Activated naive CD4-positive, alpha-beta T cell (primary cell): ENCODE data around the gene SDSL.

ENCODE experiments used
- DNase-seq, 4 experiments: peaks; one replicate each; lab custom pipeline; 2025; lab: John Stamatoyannopoulos, UW

The SDSL gene

GRCh38 chr12:113420996-113421595 lies 1.1 kb upstream of the SDSL start:
- no peak for DNase-seq

- no peak for DNase-seq
Measured at GRCh38 chr12:113422886-113423669, 898 bp downstream of the SDSL start.

DNA sequence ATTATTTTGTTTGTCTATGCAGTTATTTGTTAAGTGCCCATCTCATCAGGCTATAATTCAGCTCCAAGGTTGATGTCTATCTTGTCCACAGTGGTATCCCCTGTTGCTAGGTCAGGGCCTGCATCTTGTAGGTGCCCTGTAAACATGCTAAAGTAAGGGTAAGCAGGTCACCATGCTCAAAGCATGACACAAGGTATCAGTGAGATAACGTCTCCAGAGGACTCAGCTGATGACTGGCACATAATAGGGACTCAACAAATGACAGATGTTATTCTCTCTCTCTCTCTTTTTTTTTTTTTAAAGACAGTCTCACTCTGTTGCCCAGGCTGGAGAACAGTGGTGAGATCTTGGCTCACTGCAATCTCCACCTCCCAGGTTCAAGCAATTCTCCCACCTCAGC lies 2.3 kb downstream of the SDSL start:
- DNase-seq: no peak

- DNase-seq: peak; percentile 20 to 34 (median 24)
Measured at GRCh38 chr12:113424915-113425823, 3.0 kb downstream of the SDSL start.

DNA sequence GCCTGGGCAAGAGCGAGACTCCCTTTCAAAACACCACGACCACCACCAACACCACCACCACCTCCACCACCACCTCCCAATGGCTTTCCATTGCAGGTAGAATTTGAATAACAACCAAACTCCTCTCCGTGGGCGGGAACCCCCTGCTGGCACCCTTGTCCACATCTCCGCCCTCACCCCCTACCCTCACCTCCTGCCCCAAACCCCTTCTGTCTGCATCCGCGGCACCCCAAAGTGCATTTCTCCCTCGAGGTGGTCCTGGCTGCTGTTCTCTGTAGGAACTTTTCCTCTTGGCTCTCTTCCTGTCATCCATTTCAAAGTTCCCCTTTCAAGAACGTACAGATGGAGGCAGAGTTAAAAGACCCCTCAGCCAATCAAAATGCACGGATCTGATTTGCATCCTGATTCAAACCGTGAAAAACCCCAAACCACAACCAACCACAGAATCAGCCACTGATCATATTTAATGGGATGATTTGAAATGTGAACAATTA lies 3.8 kb downstream of the SDSL start:
- DNase-seq: no peak

GRCh38 chr12:113427882-113428281 lies 5.7 kb downstream of the SDSL start:
- no peak for DNase-seq

DNA sequence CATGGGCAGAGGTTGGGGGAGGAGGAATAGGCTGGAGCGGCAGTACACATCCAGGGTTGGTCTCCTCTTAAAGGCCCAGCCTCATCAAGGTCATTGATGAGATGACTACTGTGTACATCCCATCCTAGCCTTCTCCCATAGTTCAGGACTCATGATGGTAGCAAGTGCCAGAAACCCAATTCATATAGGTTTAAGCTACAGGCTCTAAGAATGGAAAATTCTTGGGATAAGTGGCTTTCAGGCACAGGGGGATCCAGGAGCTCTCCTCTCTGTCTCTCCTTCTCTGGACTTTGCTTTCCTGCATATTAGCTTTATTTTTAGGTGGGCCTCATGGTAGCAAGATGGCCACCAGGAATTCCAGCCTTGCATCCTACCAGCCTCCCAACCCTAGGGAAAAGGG lies 6.3 kb downstream of the SDSL start:
- DNase-seq: no peak

GRCh38 chr12:113432986-113433385 lies 10.8 kb downstream of the SDSL start:
- DNase-seq: no peak

DNA sequence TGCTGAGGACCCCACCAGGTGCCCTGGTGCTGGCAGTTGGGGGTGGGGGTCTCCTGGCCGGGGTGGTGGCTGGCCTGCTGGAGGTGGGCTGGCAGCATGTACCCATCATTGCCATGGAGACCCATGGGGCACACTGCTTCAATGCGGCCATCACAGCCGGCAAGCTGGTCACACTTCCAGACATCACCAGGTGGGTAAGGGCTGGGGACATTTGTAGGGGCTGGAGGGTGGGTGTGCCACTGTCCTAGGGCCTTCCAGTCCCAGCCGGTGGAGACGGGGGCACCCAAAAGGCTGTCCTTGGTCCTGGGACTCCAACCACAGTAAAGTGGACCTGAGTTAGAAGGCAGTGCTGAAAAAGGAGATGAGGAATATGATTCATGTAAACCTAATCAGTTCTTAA lies 13.2 kb downstream of the SDSL start:
- DNase-seq: no peak

DNA sequence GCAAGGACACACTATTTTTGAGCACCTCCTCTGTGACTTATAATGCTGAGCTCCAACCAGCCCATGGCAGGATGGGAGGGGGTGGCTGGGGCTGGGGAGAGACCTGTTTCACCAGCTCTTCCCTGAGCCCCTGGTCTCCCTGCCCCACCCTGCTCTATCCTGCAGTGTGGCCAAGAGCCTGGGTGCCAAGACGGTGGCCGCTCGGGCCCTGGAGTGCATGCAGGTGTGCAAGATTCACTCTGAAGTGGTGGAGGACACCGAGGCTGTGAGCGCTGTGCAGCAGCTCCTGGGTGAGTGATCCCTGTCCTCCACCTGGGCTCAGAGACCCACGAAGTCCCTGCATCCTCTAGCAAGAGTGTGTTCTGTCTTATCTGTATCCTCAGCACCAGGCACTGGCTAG lies 14.4 kb downstream of the SDSL start:
- DNase-seq: no peak

GRCh38 chr12:113436993-113437728 lies 15.0 kb downstream of the SDSL start:
- no peak for DNase-seq

DNA sequence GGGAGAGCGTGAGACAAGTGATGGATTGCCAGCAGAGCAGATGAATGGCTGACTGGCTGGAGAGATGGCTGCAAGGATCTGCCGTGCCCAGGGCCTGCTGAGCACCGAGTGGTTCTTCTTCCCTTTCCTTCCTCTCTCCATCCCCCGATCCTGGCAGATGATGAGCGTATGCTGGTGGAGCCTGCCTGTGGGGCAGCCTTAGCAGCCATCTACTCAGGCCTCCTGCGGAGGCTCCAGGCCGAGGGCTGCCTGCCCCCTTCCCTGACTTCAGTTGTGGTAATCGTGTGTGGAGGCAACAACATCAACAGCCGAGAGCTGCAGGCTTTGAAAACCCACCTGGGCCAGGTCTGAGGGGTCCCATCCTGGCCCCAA lies 15.5 kb downstream of the SDSL start:
- DNase-seq: no peak

DNA sequence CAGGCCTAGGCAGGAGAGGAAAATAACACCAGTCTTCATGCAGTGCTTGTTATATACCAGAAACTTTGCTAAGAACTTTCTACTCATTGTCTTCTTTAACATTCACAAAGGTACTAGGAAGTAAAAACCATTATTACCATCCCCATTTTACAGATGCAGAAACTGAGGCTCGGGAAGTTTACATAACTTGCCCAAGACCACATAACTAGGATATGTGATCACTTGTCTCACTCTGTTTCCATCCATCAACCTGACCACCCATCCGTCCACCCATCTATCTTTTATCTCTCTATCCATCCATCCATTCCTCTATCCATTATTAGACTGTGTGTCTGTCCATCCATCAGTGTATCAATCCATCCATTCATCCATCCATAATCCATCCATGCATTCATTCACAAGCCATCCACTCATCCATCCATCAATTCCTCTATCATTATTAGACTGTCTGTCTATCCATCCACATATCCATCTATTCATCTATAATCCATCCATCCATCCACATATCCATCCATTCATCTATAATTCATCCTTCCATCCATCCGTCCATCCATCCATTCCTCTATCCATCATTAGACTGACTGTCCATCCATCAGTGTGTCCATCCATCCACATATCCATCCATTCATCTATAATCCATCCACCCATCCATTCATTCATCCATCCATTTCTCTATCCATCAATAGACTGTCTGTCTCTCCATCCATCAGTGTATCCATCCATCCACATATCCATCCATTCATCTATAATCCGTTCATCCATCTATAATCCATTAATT lies 16.5 kb downstream of the SDSL start:
- DNase-seq: no peak

DNA sequence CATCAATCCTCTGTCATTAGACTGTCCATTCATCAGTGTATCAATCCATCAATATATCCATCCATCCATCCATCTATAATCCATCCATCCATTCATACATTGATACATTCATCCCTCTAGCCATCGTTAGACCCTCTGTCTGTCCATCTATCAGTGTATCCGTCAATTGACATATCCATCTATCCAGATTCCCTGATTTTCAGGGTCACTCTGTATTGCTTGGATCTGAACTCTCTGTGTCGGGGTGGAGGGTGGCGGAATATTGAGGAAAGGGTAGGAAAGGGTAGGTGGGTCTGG lies 17.1 kb downstream of the SDSL start:
- no peak for DNase-seq

DNA sequence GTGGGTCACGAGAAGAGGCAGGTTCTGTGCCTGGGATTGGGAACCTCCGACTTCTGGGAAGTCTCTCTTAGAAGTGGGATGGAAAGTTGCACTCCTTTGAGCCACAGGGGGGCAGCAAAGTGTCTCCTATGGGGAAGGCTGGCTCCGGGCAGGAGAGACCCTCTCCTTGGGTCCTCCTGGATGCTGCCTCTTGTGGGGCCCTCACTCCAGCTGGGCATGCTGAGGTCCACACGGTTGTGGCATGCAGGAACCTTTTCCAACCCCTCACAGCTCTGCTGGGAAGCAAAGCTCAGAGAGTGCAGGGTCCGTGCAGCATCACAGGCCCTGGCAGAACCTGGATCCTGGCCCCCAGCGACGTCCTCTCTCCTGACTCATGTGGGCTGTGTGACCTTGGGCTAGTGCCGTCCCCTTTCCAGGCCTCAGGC lies 17.4 kb downstream of the SDSL start:
- DNase-seq: no peak

DNA sequence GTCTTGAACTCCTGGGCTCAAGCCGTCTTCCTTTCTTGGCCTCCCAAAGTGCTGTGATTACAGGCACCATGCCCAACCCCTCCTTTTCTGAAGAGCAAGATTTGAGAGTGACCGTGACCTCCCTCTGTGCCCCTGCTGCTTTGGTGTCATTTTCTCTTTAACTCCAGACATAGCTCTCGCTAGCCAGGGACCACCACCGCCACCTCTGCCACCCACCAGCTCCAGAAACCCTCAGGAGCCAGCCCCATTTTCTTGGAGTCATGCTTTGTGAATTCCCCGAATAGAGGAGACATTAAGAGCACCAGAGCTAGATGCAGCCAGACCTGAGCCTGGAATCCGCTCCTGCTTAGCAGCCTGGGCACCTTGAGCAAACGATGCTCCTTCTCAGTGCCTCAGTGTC lies 18.2 kb downstream of the SDSL start:
- no peak for DNase-seq

GRCh38 chr12:113440947-113441782 lies 19.0 kb downstream of the SDSL start:
- DNase-seq: no peak

DNA sequence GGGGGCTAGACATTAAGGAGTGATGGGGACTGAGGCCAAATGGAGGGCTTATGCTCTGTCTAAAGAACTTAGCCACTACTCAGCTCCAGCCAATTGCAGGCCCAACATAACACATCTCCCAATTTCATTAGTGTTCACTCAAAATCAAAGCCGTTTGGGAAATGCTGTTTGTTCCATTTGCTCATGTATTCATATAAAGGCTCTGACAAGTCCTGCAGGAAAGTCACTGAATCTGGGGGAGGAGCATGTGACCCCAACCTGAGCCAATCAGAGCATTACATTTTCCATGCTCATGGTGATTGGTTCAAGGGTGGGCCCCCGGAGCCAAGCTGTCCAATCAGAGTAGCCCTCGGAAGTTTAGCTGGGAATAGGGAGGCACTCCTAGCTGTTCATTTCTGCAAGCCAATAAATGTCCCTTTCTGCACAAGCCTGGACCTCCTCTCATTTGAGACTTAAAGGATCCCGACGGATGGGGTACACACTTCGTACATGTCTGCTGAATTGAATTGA lies 20.9 kb downstream of the SDSL start:
- DNase-seq: no peak

DNA sequence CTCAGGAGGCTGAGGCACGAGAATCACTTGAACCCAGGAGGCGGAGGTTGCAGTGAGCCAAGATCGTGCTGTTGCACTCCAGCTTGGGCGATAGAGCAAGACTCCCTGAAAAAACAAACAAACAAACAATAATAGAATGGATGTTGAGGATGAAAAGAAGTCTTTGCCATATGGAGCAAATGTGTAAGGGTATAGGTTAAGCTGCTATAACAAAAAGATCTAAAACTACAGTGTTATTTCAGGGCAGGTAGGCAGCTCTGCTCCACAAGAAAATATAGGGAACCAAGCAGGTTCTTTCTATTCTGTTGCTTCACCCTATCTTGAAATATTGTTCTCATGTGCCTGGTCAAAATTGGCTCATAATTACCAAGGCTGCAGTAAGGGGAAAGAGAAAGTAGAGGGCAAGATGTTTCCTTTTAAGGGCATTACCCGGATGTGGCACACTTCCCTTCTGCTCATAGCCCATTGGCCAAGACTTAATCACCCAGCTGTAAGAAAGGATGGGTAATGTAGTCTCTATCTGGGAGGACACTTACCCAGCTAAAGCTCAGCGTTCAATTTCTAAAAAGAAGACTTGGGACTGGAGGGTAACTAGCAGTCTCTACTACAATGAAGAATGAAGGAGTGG lies 23.5 kb downstream of the SDSL start:
- DNase-seq: no peak

DNA sequence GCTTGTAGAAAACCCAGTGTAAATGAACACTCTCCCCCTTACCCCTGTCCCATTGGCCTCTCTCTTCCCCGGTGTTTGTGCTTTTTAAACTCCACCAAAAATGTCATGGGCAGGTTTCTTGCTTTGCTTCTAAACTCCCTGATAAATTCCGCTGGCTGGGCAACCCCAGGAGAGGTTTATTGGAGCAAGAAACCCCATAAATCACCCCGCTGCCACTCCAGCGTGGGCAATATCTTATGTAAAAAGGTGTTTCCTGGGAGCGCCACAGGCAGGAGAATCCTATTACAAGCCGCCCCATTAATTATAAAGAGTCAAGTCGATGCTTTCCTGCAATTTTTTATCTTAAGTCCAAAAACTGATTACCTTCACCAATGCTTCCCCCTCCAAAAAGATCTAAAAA lies 26.7 kb downstream of the SDSL start:
- no peak for DNase-seq
